Measurements from ENCODE around the gene EIF3L.

GRCh38 chr22:37910890-37911672 lies 61.9 kb downstream of the EIF3L start:
- TF ChIP-seq POLR2AphosphoS5 (IDR thresholded peaks at IDR 0.05; ENCODE audit: insufficient read depth in 1 of 2, low read depth in 1 of 2) (peak in 1 of 2 donors; percentile 70), CTCF (IDR thresholded peaks at IDR 0.05) (no peak), POLR2A (IDR thresholded peaks at IDR 0.05) (no peak)
